Measurements from ENCODE around the gene KCNQ1.

KCNQ1 gene

GRCh38 chr11:2732261-2732939, 287.6 kb downstream of the KCNQ1 start:
- Histone ChIP-seq H3K27me3 (ENCODE audit: low read depth, low read length) (no peaks in the 10 kb centered on the region), H3K4me1 (ENCODE audit: control insufficient read depth in 1 of 2, insufficient read depth in 2 of 2, low read length in 2 of 2) (peaks cover 0 to 5% of the 10 kb centered on the region in 2 donors), H3K27ac (ENCODE audit: low read length) (no peak overlapping the region), H3K4me3 (ENCODE audit: low read depth in 1 of 2, low read length in 2 of 2) (no peak overlapping the region), H3K36me3 (ENCODE audit: control insufficient read depth in 1 of 2, insufficient read depth in 2 of 2, low read length in 2 of 2) (no peaks in the 10 kb centered on the region), H3K9me3 (ENCODE audit: control insufficient read depth in 1 of 2, low read length in 2 of 2) (no peaks in the 10 kb centered on the region)

- Histone ChIP-seq H3K4me1 (ENCODE audit: control insufficient read depth in 1 of 2, insufficient read depth in 2 of 2, low read length in 2 of 2) (peaks cover 0 to 11% of the 10 kb centered on the region in 2 donors), H3K4me3 (ENCODE audit: low read depth in 1 of 2, low read length in 2 of 2) (no peak overlapping the region), H3K27ac (ENCODE audit: low read length) (no peak overlapping the region), H3K9me3 (ENCODE audit: control insufficient read depth in 1 of 2, low read length in 2 of 2) (no peaks in the 10 kb centered on the region), H3K27me3 (ENCODE audit: low read depth, low read length) (no peaks in the 10 kb centered on the region), H3K36me3 (ENCODE audit: control insufficient read depth in 1 of 2, insufficient read depth in 2 of 2, low read length in 2 of 2) (no peaks in the 10 kb centered on the region)
Measured at GRCh38 chr11:2732940-2733628, 288.3 kb downstream of the KCNQ1 start.

- H3K27ac ChIP-seq (ENCODE audit: low read length): no peak overlapping the region
- H3K4me1 ChIP-seq (ENCODE audit: control insufficient read depth in 1 of 2, insufficient read depth in 2 of 2, low read length in 2 of 2): peaks cover 0 to 11% of the 10 kb centered on the region in 2 donors
- no peaks in the 10 kb centered on the region for H3K27me3 ChIP-seq (ENCODE audit: low read depth, low read length)
- H3K36me3 ChIP-seq (ENCODE audit: control insufficient read depth in 1 of 2, insufficient read depth in 2 of 2, low read length in 2 of 2): no peaks in the 10 kb centered on the region
- no peaks in the 10 kb centered on the region for H3K9me3 ChIP-seq (ENCODE audit: control insufficient read depth in 1 of 2, low read length in 2 of 2)
- no peak overlapping the region for H3K4me3 ChIP-seq (ENCODE audit: low read depth in 1 of 2, low read length in 2 of 2)
Measured at GRCh38 chr11:2734181-2735052, 289.6 kb downstream of the KCNQ1 start.

- H3K9me3 ChIP-seq (ENCODE audit: control insufficient read depth in 1 of 2, low read length in 2 of 2): no peaks in the 10 kb centered on the region
- no peaks in the 10 kb centered on the region for H3K36me3 ChIP-seq (ENCODE audit: control insufficient read depth in 1 of 2, insufficient read depth in 2 of 2, low read length in 2 of 2)
- no peak overlapping the region for H3K27ac ChIP-seq (ENCODE audit: low read length)
- no peaks in the 10 kb centered on the region for H3K27me3 ChIP-seq (ENCODE audit: low read depth, low read length)
- H3K4me1 ChIP-seq (ENCODE audit: control insufficient read depth in 1 of 2, insufficient read depth in 2 of 2, low read length in 2 of 2): peaks cover 0 to 11% of the 10 kb centered on the region in 2 donors
- H3K4me3 ChIP-seq (ENCODE audit: low read depth in 1 of 2, low read length in 2 of 2): no peak overlapping the region
Measured at GRCh38 chr11:2735053-2735589, 290.3 kb downstream of the KCNQ1 start.

- Histone ChIP-seq H3K4me1 (ENCODE audit: control insufficient read depth in 1 of 2, insufficient read depth in 2 of 2, low read length in 2 of 2) (peaks cover 0 to 6% of the 10 kb centered on the region in 2 donors), H3K9me3 (ENCODE audit: control insufficient read depth in 1 of 2, low read length in 2 of 2) (no peaks in the 10 kb centered on the region), H3K36me3 (ENCODE audit: control insufficient read depth in 1 of 2, insufficient read depth in 2 of 2, low read length in 2 of 2) (no peaks in the 10 kb centered on the region), H3K4me3 (ENCODE audit: low read depth in 1 of 2, low read length in 2 of 2) (no peak overlapping the region), H3K27ac (ENCODE audit: low read length) (no peak overlapping the region), H3K27me3 (ENCODE audit: low read depth, low read length) (no peaks in the 10 kb centered on the region)
Measured at GRCh38 chr11:2736577-2737225, 291.9 kb downstream of the KCNQ1 start.

GRCh38 chr11:2737226-2737590, 292.4 kb downstream of the KCNQ1 start:
- no peaks in the 10 kb centered on the region for H3K27me3 ChIP-seq (ENCODE audit: low read depth, low read length)
- H3K36me3 ChIP-seq (ENCODE audit: control insufficient read depth in 1 of 2, insufficient read depth in 2 of 2, low read length in 2 of 2): no peaks in the 10 kb centered on the region
- H3K4me3 ChIP-seq (ENCODE audit: low read depth in 1 of 2, low read length in 2 of 2): no peak overlapping the region
- H3K4me1 ChIP-seq (ENCODE audit: control insufficient read depth in 1 of 2, insufficient read depth in 2 of 2, low read length in 2 of 2): peaks cover 0 to 8% of the 10 kb centered on the region in 2 donors
- H3K27ac ChIP-seq (ENCODE audit: low read length): no peak overlapping the region
- no peaks in the 10 kb centered on the region for H3K9me3 ChIP-seq (ENCODE audit: control insufficient read depth in 1 of 2, low read length in 2 of 2)

GRCh38 chr11:2737866-2738265, 293.1 kb downstream of the KCNQ1 start:
- Histone ChIP-seq H3K27me3 (ENCODE audit: low read depth, low read length) (no peaks in the 10 kb centered on the region), H3K27ac (ENCODE audit: low read length) (no peak overlapping the region), H3K4me1 (ENCODE audit: control insufficient read depth in 1 of 2, insufficient read depth in 2 of 2, low read length in 2 of 2) (peaks cover 0 to 9% of the 10 kb centered on the region in 2 donors), H3K36me3 (ENCODE audit: control insufficient read depth in 1 of 2, insufficient read depth in 2 of 2, low read length in 2 of 2) (no peaks in the 10 kb centered on the region), H3K4me3 (ENCODE audit: low read depth in 1 of 2, low read length in 2 of 2) (no peak overlapping the region), H3K9me3 (ENCODE audit: control insufficient read depth in 1 of 2, low read length in 2 of 2) (no peaks in the 10 kb centered on the region)

GRCh38 chr11:2738551-2739431, 294.0 kb downstream of the KCNQ1 start:
- peaks cover 0 to 9% of the 10 kb centered on the region in 2 donors for H3K4me1 ChIP-seq (ENCODE audit: control insufficient read depth in 1 of 2, insufficient read depth in 2 of 2, low read length in 2 of 2)
- no peak overlapping the region for H3K27ac ChIP-seq (ENCODE audit: low read length)
- no peaks in the 10 kb centered on the region for H3K36me3 ChIP-seq (ENCODE audit: control insufficient read depth in 1 of 2, insufficient read depth in 2 of 2, low read length in 2 of 2)
- H3K9me3 ChIP-seq (ENCODE audit: control insufficient read depth in 1 of 2, low read length in 2 of 2): no peaks in the 10 kb centered on the region
- no peak overlapping the region for H3K4me3 ChIP-seq (ENCODE audit: low read depth in 1 of 2, low read length in 2 of 2)
- H3K27me3 ChIP-seq (ENCODE audit: low read depth, low read length): no peaks in the 10 kb centered on the region

- no peak overlapping the region for H3K4me3 ChIP-seq (ENCODE audit: low read depth in 1 of 2, low read length in 2 of 2)
- H3K27ac ChIP-seq (ENCODE audit: low read length): no peak overlapping the region
- H3K4me1 ChIP-seq (ENCODE audit: control insufficient read depth in 1 of 2, insufficient read depth in 2 of 2, low read length in 2 of 2): peaks cover 0 to 9% of the 10 kb centered on the region in 2 donors
Measured at GRCh38 chr11:2739531-2740274, 294.9 kb downstream of the KCNQ1 start.

More at GRCh38 chr11:2739531-2740274, 294.9 kb downstream of the KCNQ1 start:
- Histone ChIP-seq H3K27me3 (ENCODE audit: low read depth, low read length) (no peaks in the 10 kb centered on the region), H3K36me3 (ENCODE audit: control insufficient read depth in 1 of 2, insufficient read depth in 2 of 2, low read length in 2 of 2) (no peaks in the 10 kb centered on the region), H3K9me3 (ENCODE audit: control insufficient read depth in 1 of 2, low read length in 2 of 2) (no peaks in the 10 kb centered on the region)

All from muscle layer of duodenum (tissue), 2 donors.